H1 (cell line): ENCODE data around the gene ATP11A. TPM values are rescaled to one million over a fixed set of nuclear protein-coding genes. Genes with fewer than 3 reads are reported as not detected.

ENCODE experiments used
- CTCF ChIA-PET: fragments of 300-600 bp; sonication (Branson Sonifier 250); formaldehyde crosslinking; loops from one replicate; lab custom pipeline; 2021; ENCODE audit not compliant: partially characterized antibody; lab: Charles Lee
- POLR2A ChIA-PET: fragments of 300-600 bp; sonication (Branson Sonifier 250); formaldehyde crosslinking; loops from one replicate; lab custom pipeline; 2021; ENCODE audit warnings: inconsistent platforms; ENCODE audit not compliant: partially characterized antibody; lab: Charles Lee
- DNase-seq, 2 experiments: peaks; one replicate each; pipeline versions ENCODE4 v3.0.0 to v3.0.0-alpha.2; 2010 to 2022; ENCODE audit warnings: low spot score in 2 of 2, low read depth in 1 of 2, mixed read lengths in 1 of 2
- FAIRE-seq: peaks from 2 replicates; lab custom pipeline; 2011; peaks lifted over from hg19 to GRCh38; lab: Jason Lieb, UNC
- H2AFZ ChIP-seq: 2 replicates; pipeline ENCODE4 v1.8.1; 2012; ENCODE audit warnings: low read length, inconsistent platforms
- H2AK5ac ChIP-seq: 2 replicates; pipeline ENCODE4 v1.6.1; 2013; ENCODE audit warnings: low read depth, low read length
- H2BK120ac ChIP-seq: replicated peaks from 2 replicates; pipeline ENCODE3; 2013; ENCODE audit warnings: low read depth, low read length, inconsistent platforms
- H2BK12ac ChIP-seq: 2 replicates; pipeline ENCODE4 v1.6.1; 2013; ENCODE audit warnings: low read depth, low read length
- H2BK15ac ChIP-seq: 2 replicates; pipeline ENCODE4 v1.6.1; 2013; ENCODE audit warnings: low read length
- H2BK20ac ChIP-seq: 2 replicates; pipeline ENCODE4 v1.6.1; 2013; ENCODE audit warnings: low read length
- H2BK5ac ChIP-seq: 2 replicates; pipeline ENCODE4 v1.6.1; 2013; ENCODE audit warnings: low read depth, low read length
- H3K14ac ChIP-seq: 2 replicates; pipeline ENCODE4 v1.6.1; 2013; ENCODE audit warnings: inconsistent platforms; ENCODE audit not compliant: insufficient read length
- H3K18ac ChIP-seq: 2 replicates; pipeline ENCODE4 v1.6.1; 2013; ENCODE audit warnings: low read length; ENCODE audit errors: extremely low read depth
- H3K23ac ChIP-seq: 2 replicates; pipeline ENCODE4 v1.6.1; 2013; ENCODE audit warnings: inconsistent platforms; ENCODE audit not compliant: insufficient read length
- H3K23me2 ChIP-seq: 2 replicates; pipeline ENCODE4 v1.6.1; 2013; ENCODE audit warnings: low read depth, low read length
- H3K27ac ChIP-seq: 2 replicates; pipeline ENCODE4 v1.6.1; 2011; ENCODE audit warnings: low read depth, low read length, inconsistent platforms
- H3K27me3 ChIP-seq, 4 experiments: replicated peaks in 1 of 4; 1 replicate in 1 of 4; 2 replicates in 3 of 4; pipeline versions ENCODE4 v1.6.1 to v1.8.1; 2011 to 2013; ENCODE audit warnings: low read length in 3 of 4, mild to moderate bottlenecking in 3 of 4, inconsistent platforms in 2 of 4, mixed read lengths in 2 of 4, moderate library complexity in 1 of 4; ENCODE audit not compliant: control insufficient read depth in 3 of 4, insufficient read depth in 3 of 4; ENCODE audit errors: extremely low read depth in 1 of 4
- H3K36me3 ChIP-seq, 4 experiments: 2 replicates each; pipeline versions ENCODE4 v1.6.1 to v1.8.1; 2011 to 2013; ENCODE audit warnings: mild to moderate bottlenecking in 4 of 4, low read length in 3 of 4, moderate library complexity in 2 of 4, control low read depth in 1 of 4, inconsistent platforms in 1 of 4; ENCODE audit not compliant: insufficient read depth in 4 of 4, control insufficient read depth in 2 of 4
- H3K4ac ChIP-seq: replicated peaks from 2 replicates; pipeline ENCODE3; 2013; ENCODE audit warnings: low read length, low read depth, mixed read lengths, inconsistent platforms; ENCODE audit not compliant: insufficient read length
- H3K4me1 ChIP-seq, 4 experiments: replicated peaks in 1 of 4; 1 replicate in 1 of 4; 2 replicates in 3 of 4; pipeline versions ENCODE4 v1.6.1 to v1.8.1; 2011 to 2013; ENCODE audit warnings: low read length in 3 of 4, inconsistent platforms in 2 of 4, mixed read lengths in 1 of 4; ENCODE audit not compliant: insufficient read depth in 4 of 4, control insufficient read depth in 3 of 4
- H3K4me2 ChIP-seq, 2 experiments: 2 replicates each; pipeline versions ENCODE4 v1.6.1 to v1.8.1; 2011 to 2013; ENCODE audit warnings: low read depth in 2 of 2, low read length in 2 of 2, control low read depth in 1 of 2, inconsistent platforms in 1 of 2, mild to moderate bottlenecking in 1 of 2; ENCODE audit not compliant: insufficient read depth in 1 of 2
- H3K4me3 ChIP-seq, 4 experiments: fragments of 200-600, 300-600 bp in 1 of 4; sonication (generic), shearing (Covaris generic), sonication (Bioruptor Twin) in 1 of 4; 2 replicates each; pipeline versions ENCODE4 v1.5.1 to v1.8.1; 2011 to 2016; ENCODE audit warnings: low read length in 4 of 4, low read depth in 3 of 4, control low read depth in 2 of 4, inconsistent platforms in 2 of 4, mild to moderate bottlenecking in 2 of 4, mixed read lengths in 1 of 4, moderate library complexity in 1 of 4; ENCODE audit not compliant: insufficient read depth in 2 of 4; ENCODE audit errors: extremely low read depth in 1 of 4
- H3K56ac ChIP-seq: replicated peaks from 2 replicates; pipeline ENCODE3; 2013; ENCODE audit warnings: low read depth, mild to moderate bottlenecking, mixed read lengths, low read length, inconsistent platforms; ENCODE audit not compliant: insufficient read length
- H3K79me1 ChIP-seq: 2 replicates; pipeline ENCODE4 v1.6.1; 2013; ENCODE audit warnings: low read depth, low read length, control low read depth
- H3K79me2 ChIP-seq, 2 experiments: 2 replicates each; pipeline versions ENCODE4 v1.6.1 to v1.8.1; 2012 to 2013; ENCODE audit warnings: low read length in 2 of 2, mild to moderate bottlenecking in 2 of 2, inconsistent platforms in 1 of 2; ENCODE audit not compliant: insufficient read depth in 2 of 2, control insufficient read depth in 1 of 2
- H3K9ac ChIP-seq, 4 experiments: replicated peaks in 1 of 4; 1 replicate in 1 of 4; 2 replicates in 3 of 4; pipeline versions ENCODE4 v1.6.1 to v1.8.1; 2011 to 2013; ENCODE audit warnings: low read depth in 3 of 4, low read length in 3 of 4, control low read depth in 2 of 4, mild to moderate bottlenecking in 2 of 4, moderate library complexity in 2 of 4, inconsistent platforms in 1 of 4; ENCODE audit errors: extremely low read depth in 1 of 4
- H3K9me3 ChIP-seq, 2 experiments: 2 replicates each; pipeline versions ENCODE4 v1.6.1 to v1.8.1; 2012 to 2013; ENCODE audit warnings: mild to moderate bottlenecking in 2 of 2, moderate library complexity in 2 of 2, control low read depth in 1 of 2, inconsistent platforms in 1 of 2, low read depth in 1 of 2, low read length in 1 of 2, mixed read lengths in 1 of 2; ENCODE audit not compliant: insufficient read depth in 2 of 2
- H4K20me1 ChIP-seq, 2 experiments: replicated peaks in 1 of 2; 2 replicates each; pipeline versions ENCODE3 to v1.8.1; 2011 to 2013; ENCODE audit warnings: inconsistent platforms in 2 of 2, low read length in 2 of 2, mild to moderate bottlenecking in 1 of 2; ENCODE audit not compliant: insufficient read depth in 2 of 2, control insufficient read depth in 1 of 2
- H4K5ac ChIP-seq: 2 replicates; pipeline ENCODE4 v1.6.1; 2013; ENCODE audit warnings: low read length, low read depth, mixed read lengths, inconsistent platforms; ENCODE audit not compliant: insufficient read length
- H4K8ac ChIP-seq: 2 replicates; pipeline ENCODE4 v1.8.0; 2013; ENCODE audit warnings: mild to moderate bottlenecking, moderate library complexity, low read length, inconsistent platforms; ENCODE audit not compliant: insufficient read depth; ENCODE audit errors: extremely low read depth
- H4K91ac ChIP-seq: replicated peaks from 2 replicates; pipeline ENCODE3; 2013; ENCODE audit warnings: low read length, mixed read lengths, inconsistent platforms; ENCODE audit not compliant: insufficient read length
- BCL11A ChIP-seq, 2 experiments: IDR thresholded peaks; one replicate each; pipeline ENCODE4 v1.6.1; 2011; ENCODE audit warnings: low read depth in 2 of 2, low read length in 2 of 2, mild to moderate bottlenecking in 2 of 2
- CBX5 ChIP-seq: fragments of 300-800, 300-1000 bp; sonication (generic); IDR thresholded peaks from 2 replicates; pipeline ENCODE4 v1.7.1; 2016; ENCODE audit warnings: antibody characterized with exemption, low read length, low read depth
- FOSL1 ChIP-seq: IDR thresholded peaks from 2 replicates; pipeline ENCODE4 v1.6.1; 2011; ENCODE audit warnings: mild to moderate bottlenecking, low read depth, low read length, moderate library complexity; ENCODE audit not compliant: insufficient read depth
- HDAC2 ChIP-seq, 2 experiments: fragments of 300-600 bp in 1 of 2; sonication (generic) in 1 of 2; IDR thresholded peaks; 2 replicates each; pipeline ENCODE4 v1.6.1; 2011 to 2012; ENCODE audit warnings: low read depth in 2 of 2, low read length in 2 of 2, mild to moderate bottlenecking in 2 of 2, moderate library complexity in 2 of 2, borderline replicate concordance in 1 of 2, inconsistent platforms in 1 of 2
- TAF7 ChIP-seq: optimal IDR thresholded peaks from 2 replicates; pipeline ENCODE3; 2011; ENCODE audit warnings: low read depth, mild to moderate bottlenecking, inconsistent platforms, low read length, moderate library complexity, borderline replicate concordance
- WGBS, 2 experiments: shearing (Covaris generic) in 1 of 2; methylation state at CpG; one replicate each; pipeline versions ENCODE4 v1.1.6 to v1.1.7; 2013 to 2015; ENCODE audit warnings: low lambda C conversion rate in 2 of 2, mixed read lengths in 2 of 2, inconsistent platforms in 1 of 2, low coverage in 1 of 2, missing lambda C conversion rate in 1 of 2; ENCODE audit not compliant: insufficient replicate concordance in 2 of 2, insufficient coverage in 1 of 2, insufficient read length in 1 of 2; ENCODE audit errors: extremely low coverage in 1 of 2, missing lambda C conversion rate in 1 of 2; 5-methylcytosine and 5-hydroxymethylcytosine counted together
- polyA plus RNA-seq, 7 experiments: library from polyadenylated mRNA; depleted of rRNA in 3 of 7; stranded (reverse) in 5 of 7; unstranded in 2 of 7; fragments of >200 nt in 5 of 7; fragments of 200-250 nt in 2 of 7; gene quantifications; 1 replicate in 5 of 7; 2 replicates in 1 of 7; 4 replicates in 1 of 7; pipeline versions ENCODE4 v1.2.1 to v1.2.3, GENCODE V29; 2011 to 2013; ENCODE audit warnings: missing spikeins in 2 of 7, mixed read lengths in 2 of 7
- total RNA-seq: library from RNA; stranded (reverse); fragmentation: NEBNext Ultra II Directional; extraction: Animal tissue kit (Norgen Biotek cat#: 25700); gene quantifications from 2 replicates; pipeline ENCODE4 v1.2.1, GENCODE V29; 2021

ATP11A gene
- total and polyA plus RNA-seq, 2 of the 8 experiments (the other 6 are each of a cell fraction or from before 2014, with no cell fraction given) = 28.8 to 72.9 TPM

DNA sequence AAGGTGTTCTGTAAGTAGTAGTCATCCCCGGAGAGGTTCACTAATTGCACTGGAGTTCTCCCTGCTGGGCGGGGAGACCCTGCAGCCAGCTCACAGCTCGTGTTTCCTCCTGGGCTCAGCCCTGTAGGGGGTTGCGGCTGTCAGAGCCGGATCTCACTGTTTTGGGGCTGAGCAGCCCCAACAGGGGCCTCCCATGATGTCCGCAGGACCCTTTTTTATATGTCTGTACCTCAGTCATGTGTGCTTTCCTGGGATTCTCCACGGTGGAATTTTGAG lies 148.9 kb downstream of the ATP11A start:
- Histone ChIP-seq H2AK5ac (no peak overlapping the region), H3K23ac (no peak overlapping the region), H3K27ac (no peak overlapping the region), H2BK120ac (no peak overlapping the region), H2BK20ac (no peak overlapping the region), H3K27me3 (no peaks in the 10 kb centered on the region), H3K36me3 (peaks cover 9 to 49% (median 28%) of the 10 kb centered on the region in 4 experiments; a peak in 5 of 8 replicates), H4K91ac (no peak overlapping the region), H3K23me2 (no peaks in the 10 kb centered on the region), H3K4me1 (no peaks in the 10 kb centered on the region), H4K8ac (no peak overlapping the region), H3K79me1 (no peaks in the 10 kb centered on the region), H2BK15ac (no peak overlapping the region), H2BK12ac (no peak overlapping the region), H3K4me2 (no peak overlapping the region), H2AFZ (no peak overlapping the region), H3K9me3 (no peaks in the 10 kb centered on the region), H3K4ac (no peak overlapping the region), H3K4me3 (no peak overlapping the region), H2BK5ac (no peak overlapping the region), H3K9ac (no peak overlapping the region), H3K14ac (no peak overlapping the region), H3K18ac (no peak overlapping the region), H3K56ac (no peak overlapping the region), H3K79me2 (no peaks in the 10 kb centered on the region), H4K5ac (no peak overlapping the region), H4K20me1 (peaks cover 5% of the 10 kb centered on the region in 2 experiments)
- ChIA-PET POLR2A (no interaction called here), CTCF (interaction anchor here (0.9 to 2.1 kb wide), 6 partner anchors 8 to 220 kb away, joined by 3 to 6 read pairs (median 4); no protein-coding TSS in a partner anchor)
- DNase-seq (no peak), FAIRE-seq (no peak)
- 89% methylated on average over 7 of the region's 7 CpGs; no CpG with 5 or more reads in 1 of the 2 experiments for WGBS, 2 experiments
- TF ChIP-seq BCL11A (IDR thresholded peaks at IDR 0.05; ENCODE audit: low read depth in 2 of 2, low read length in 2 of 2) (no peak), FOSL1 (no peak), TAF7 (no peak), HDAC2 (IDR thresholded peaks at IDR 0.05; ENCODE audit: borderline replicate concordance in 1 of 2, low read depth in 2 of 2, low read length in 2 of 2) (no peak), CBX5 (no peak)
